DOHH2 (cell line): Measurements from ENCODE around the gene HSBP1.

Experiments
- H3F3A ChIP-seq: fragments of 200-600 bp; sonication (generic), shearing (Covaris generic); 2 replicates; pipeline ENCODE4 v1.6.0; 2016; ENCODE audit warnings: antibody characterized with exemption, mild to moderate bottlenecking; ENCODE audit not compliant: control insufficient read depth, insufficient read depth
- H3K27ac ChIP-seq: fragments of 200-600 bp; sonication (generic); 2 replicates; pipeline ENCODE4 v1.5.1; 2014; ENCODE audit warnings: low read depth, mild to moderate bottlenecking, low read length, moderate library complexity
- H3K27me3 ChIP-seq: fragments of 200-600 bp; sonication (generic); 2 replicates; pipeline ENCODE4 v1.6.1; 2014; ENCODE audit warnings: mild to moderate bottlenecking, low read length, mixed read lengths; ENCODE audit not compliant: control insufficient read depth
- H3K36me3 ChIP-seq: fragments of 200-600 bp; sonication (generic); 2 replicates; pipeline ENCODE4 v1.6.1; 2014; ENCODE audit warnings: mild to moderate bottlenecking, low read length, moderate library complexity, mixed read lengths; ENCODE audit not compliant: control insufficient read depth
- H3K4me1 ChIP-seq: fragments of 200-600 bp; sonication (generic); 2 replicates; pipeline ENCODE4 v1.6.1; 2014; ENCODE audit warnings: mild to moderate bottlenecking, low read length, mixed read lengths; ENCODE audit not compliant: control insufficient read depth
- H3K4me2 ChIP-seq: fragments of 200-600 bp; sonication (generic); 2 replicates; pipeline ENCODE4 v1.6.0; 2014; ENCODE audit warnings: mild to moderate bottlenecking, low read length, moderate library complexity
- H3K4me3 ChIP-seq: fragments of 200-600 bp; sonication (generic); 2 replicates; pipeline ENCODE4 v1.5.1; 2014; ENCODE audit warnings: mild to moderate bottlenecking, low read length, mixed read lengths
- H3K79me2 ChIP-seq: fragments of 200-600 bp; sonication (generic); 2 replicates; pipeline ENCODE4 v1.6.1; 2014; ENCODE audit warnings: mild to moderate bottlenecking, low read length, mixed read lengths; ENCODE audit not compliant: control insufficient read depth
- H3K9me2 ChIP-seq: fragments of 200-600 bp; sonication (generic); replicated peaks from 2 replicates; pipeline ENCODE4 v1.6.1; 2014; ENCODE audit warnings: mild to moderate bottlenecking, low read length, mixed read lengths; ENCODE audit not compliant: control insufficient read depth
- H3K9me3 ChIP-seq: fragments of 200-600 bp; sonication (generic); 2 replicates; pipeline ENCODE4 v1.6.1; 2014; ENCODE audit warnings: antibody characterized with exemption, low read length, mixed read lengths; ENCODE audit not compliant: control insufficient read depth, insufficient read depth
- H4K20me1 ChIP-seq: fragments of 200-600 bp; sonication (generic); 2 replicates; pipeline ENCODE4 v1.6.0; 2014; ENCODE audit warnings: low read depth, mild to moderate bottlenecking, antibody characterized with exemption, low read length, moderate library complexity; ENCODE audit not compliant: control insufficient read depth, insufficient read depth
- CTCF ChIP-seq: fragments of 200-600 bp; sonication (generic); IDR thresholded peaks from one replicate; pipeline ENCODE4 v1.5.1; 2014; ENCODE audit warnings: antibody characterized with exemption, mild to moderate bottlenecking, low read depth, low read length; ENCODE audit not compliant: poor library complexity, severe bottlenecking
- EZH2phosphoT487 ChIP-seq: fragments of 200-600 bp; sonication (generic); IDR thresholded peaks from 2 replicates; pipeline ENCODE4 v1.6.1; 2017; ENCODE audit warnings: borderline replicate concordance, mild to moderate bottlenecking, antibody characterized with exemption, low read length, moderate library complexity, mixed read lengths

Gene HSBP1

GRCh38 chr16:83840060-83840617 lies 32.4 kb downstream of the HSBP1 start:
- Histone ChIP-seq H3K27ac (no peak overlapping the region), H3K79me2 (no peaks in the 10 kb centered on the region), H3K4me3 (no peak overlapping the region), H3F3A (peaks cover 4% of the 10 kb centered on the region), H3K4me1 (peaks cover 20% of the 10 kb centered on the region), H3K9me2 (no peaks in the 10 kb centered on the region), H3K27me3 (0 out of 2 replicates have a peak, but pooled peaks cover 2% of the 10 kb centered on the region), H3K36me3 (no peaks in the 10 kb centered on the region), H4K20me1 (no peaks in the 10 kb centered on the region), H3K4me2 (no peak overlapping the region), H3K9me3 (no peaks in the 10 kb centered on the region)
- TF ChIP-seq CTCF, result no peak
- TF ChIP-seq EZH2phosphoT487, result no peak

GRCh38 chr16:83842291-83842690 lies 34.5 kb downstream of the HSBP1 start:
- peaks cover 20% of the 10 kb centered on the region for H3K4me1 ChIP-seq
- no peak overlapping the region for H3K4me3 ChIP-seq
- H3K79me2 ChIP-seq, result no peaks in the 10 kb centered on the region
- no peaks in the 10 kb centered on the region for H3K9me3 ChIP-seq
- H3K27ac ChIP-seq, result no peak overlapping the region
- no peaks in the 10 kb centered on the region for H3K9me2 ChIP-seq
- H3K4me2 ChIP-seq, result no peak overlapping the region
- no peak for TF ChIP-seq CTCF
- TF ChIP-seq EZH2phosphoT487, result no peak
- 0 out of 2 replicates have a peak, but pooled peaks cover 2% of the 10 kb centered on the region for H3K27me3 ChIP-seq
- H4K20me1 ChIP-seq, result no peaks in the 10 kb centered on the region
- no peaks in the 10 kb centered on the region for H3K36me3 ChIP-seq
- peaks cover 4% of the 10 kb centered on the region for H3F3A ChIP-seq

- TF ChIP-seq CTCF, result no peak
- no peak for TF ChIP-seq EZH2phosphoT487
- Histone ChIP-seq H3K4me2 (peak overlapping the region; percentile 58), H3K4me3 (peak overlapping the region; percentile 24; the same call in 1 of the 2 replicates), H4K20me1 (no peaks in the 10 kb centered on the region), H3K27ac (no peak overlapping the region), H3K9me2 (no peaks in the 10 kb centered on the region), H3K9me3 (no peaks in the 10 kb centered on the region), H3F3A (peaks cover 4% of the 10 kb centered on the region), H3K4me1 (peaks cover 20% of the 10 kb centered on the region), H3K79me2 (no peaks in the 10 kb centered on the region), H3K36me3 (no peaks in the 10 kb centered on the region), H3K27me3 (0 out of 2 replicates have a peak, but pooled peaks cover 2% of the 10 kb centered on the region)
Measured at GRCh38 chr16:83842756-83843507, 35.2 kb downstream of the HSBP1 start.
